Stimulated activated CD8-positive, alpha-beta memory T cell treated with anti-CD3 and anti-CD28 coated beads, Interleukin-12 subunit alpha, Interleukin-12 subunit beta, amount 100 ng/mL, for 1 hour (primary cell): ENCODE measurements around the gene AOPEP.

ENCODE experiments used
- DNase-seq: peaks from one replicate; pipeline ENCODE4 v3.0.0-alpha.2; 2020; ENCODE audit warnings: low read depth

AOPEP gene

GRCh38 chr9:94993821-94994165 lies 267.3 kb downstream of the AOPEP start:
- DNase-seq: no peak

- DNase-seq: no peak
These were observed 268.7 kb downstream of the AOPEP start for GRCh38 chr9:94995048-94995693.

GRCh38 chr9:94996641-94997040 lies 270.1 kb downstream of the AOPEP start:
- DNase-seq: no peak

- DNase-seq: no peak
These were observed 271.2 kb downstream of the AOPEP start for GRCh38 chr9:94997727-94998126.

GRCh38 chr9:94999832-95000231 lies 273.3 kb downstream of the AOPEP start:
- no peak for DNase-seq

- DNase-seq: no peak
These were observed 274.3 kb downstream of the AOPEP start for GRCh38 chr9:95000821-95001220.

GRCh38 chr9:95001720-95002119 lies 275.2 kb downstream of the AOPEP start:
- DNase-seq: no peak

GRCh38 chr9:95003689-95004410 lies 277.4 kb downstream of the AOPEP start:
- no peak for DNase-seq

- no peak for DNase-seq
These were observed 278.1 kb downstream of the AOPEP start for GRCh38 chr9:95004411-95005277.

- DNase-seq: no peak
These were observed 279.0 kb downstream of the AOPEP start for GRCh38 chr9:95005278-95006143.

GRCh38 chr9:95007226-95007869 lies 280.8 kb downstream of the AOPEP start:
- no peak for DNase-seq

GRCh38 chr9:95008151-95008771 lies 281.8 kb downstream of the AOPEP start:
- DNase-seq: no peak

- DNase-seq: no peak
These were observed 283.0 kb downstream of the AOPEP start for GRCh38 chr9:95009459-95009858.

- no peak for DNase-seq
These were observed 283.9 kb downstream of the AOPEP start for GRCh38 chr9:95010431-95010838.

GRCh38 chr9:95012035-95012708 lies 285.7 kb downstream of the AOPEP start:
- no peak for DNase-seq

- no peak for DNase-seq
These were observed 286.4 kb downstream of the AOPEP start for GRCh38 chr9:95012902-95013301.

GRCh38 chr9:95014917-95015316 lies 288.4 kb downstream of the AOPEP start:
- DNase-seq: no peak

GRCh38 chr9:95015569-95015968 lies 289.1 kb downstream of the AOPEP start:
- DNase-seq: no peak

GRCh38 chr9:95017062-95017461 lies 290.6 kb downstream of the AOPEP start:
- DNase-seq: no peak

- DNase-seq: no peak
These were observed 291.2 kb downstream of the AOPEP start for GRCh38 chr9:95017661-95018060.
